Cardiac fibroblast (primary cell): Measurements from ENCODE around the gene DDI2.

ENCODE experiments used
- DNase-seq, 2 donors: peaks; one replicate each; pipeline versions ENCODE4 v3.0.0 to v3.0.0-alpha.2; 2010; ENCODE audit warnings: low read depth in 2 of 2
- H3K4me3 ChIP-seq, 2 donors: replicated peaks in 1 of 2; 1 replicate in 1 of 2; 2 replicates in 1 of 2; pipeline ENCODE4 v1.5.1; 2011; ENCODE audit warnings: low read depth in 2 of 2, low read length in 2 of 2, mild to moderate bottlenecking in 2 of 2, moderate library complexity in 1 of 2
- CTCF ChIP-seq: IDR thresholded peaks from one replicate; pipeline ENCODE4 v1.5.1; 2011; ENCODE audit warnings: low read depth, mild to moderate bottlenecking, low read length, inconsistent platforms

DDI2 gene

GRCh38 chr1:15609631-15610030 is 7.6 kb upstream of the DDI2 start:
- DNase-seq = peak in 1 of 2 donors; percentile 11
- no peak overlapping the region for H3K4me3 ChIP-seq
- no peak for TF ChIP-seq CTCF

- H3K4me3 ChIP-seq = no peak overlapping the region
- no peak for DNase-seq
- no peak for TF ChIP-seq CTCF
Measured at GRCh38 chr1:15610167-15610566, 7.1 kb upstream of the DDI2 start.

- DNase-seq = peak in 1 of 2 donors; percentile 64
- peak overlapping the region; percentile 45 to 46 for H3K4me3 ChIP-seq
- TF ChIP-seq CTCF = no peak
Measured at GRCh38 chr1:15616373-15617172, 685 bp upstream of the DDI2 start.

- DNase-seq = peak; percentile 17 to 24
Measured at GRCh38 chr1:15618077-15618654, 908 bp downstream of the DDI2 start.

GRCh38 chr1:15618655-15619525 is 1.6 kb downstream of the DDI2 start:
- DNase-seq = peak; percentile 74 to 75
- no peak for TF ChIP-seq CTCF
- H3K4me3 ChIP-seq = peak overlapping the region; percentile 96

More at GRCh38 chr1:15618077-15618654, 908 bp downstream of the DDI2 start:
- no peak for TF ChIP-seq CTCF
- peak overlapping the region; percentile 96 for H3K4me3 ChIP-seq

- peak; percentile 44 to 73 for DNase-seq
- H3K4me3 ChIP-seq = no peak overlapping the region
Measured at GRCh38 chr1:15620155-15620545, 2.9 kb downstream of the DDI2 start.

More at GRCh38 chr1:15620155-15620545, 2.9 kb downstream of the DDI2 start:
- no peak for TF ChIP-seq CTCF
